AG09319 (cell line): ENCODE results near the gene SULT1A3.
"Not testable (repeated sequence)": the region's sequence is repeated elsewhere in the genome, so short reads cannot be mapped to it uniquely, and the experiment has no call there.

ENCODE experiments used
- DNase-seq: peaks from one replicate; pipeline ENCODE4 v3.0.0-alpha.2; 2010; ENCODE audit warnings: low read depth; ENCODE audit errors: extremely low read depth

The SULT1A3 gene

DNA sequence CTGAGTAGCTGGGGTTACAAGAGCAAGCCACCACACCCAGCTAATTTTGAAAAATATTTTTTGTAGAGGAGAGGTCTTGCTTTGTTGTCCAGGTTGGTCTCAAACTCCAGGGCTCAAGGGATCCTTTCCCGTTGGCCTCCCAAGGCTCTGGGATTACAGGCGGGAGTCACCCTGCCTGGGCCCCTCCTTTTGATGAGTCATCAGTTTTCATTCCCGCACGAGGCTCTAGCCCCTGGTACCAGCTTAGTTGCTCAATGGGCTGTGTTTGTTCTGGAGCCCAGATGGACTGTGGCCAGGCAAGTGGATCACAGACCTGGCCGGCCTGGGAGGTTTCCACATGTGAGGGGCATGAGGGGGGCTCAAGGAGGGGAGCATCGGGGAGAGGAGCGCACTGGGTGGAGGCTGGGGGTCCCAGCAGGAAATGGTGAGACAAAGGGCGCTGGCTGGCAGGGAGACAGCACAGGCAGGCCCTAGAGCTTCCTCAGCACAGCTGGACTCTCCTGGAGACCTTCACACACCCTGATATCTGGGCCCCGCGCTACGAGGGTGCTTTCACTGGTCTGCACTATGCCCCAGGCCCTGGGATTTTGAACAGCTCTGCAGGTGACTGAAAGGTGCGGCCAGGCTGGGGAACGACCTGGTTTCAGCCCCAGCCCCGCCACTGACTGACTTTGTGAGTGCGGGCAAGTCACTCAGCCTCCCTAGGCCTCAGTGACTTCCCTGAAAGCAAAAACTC is 721 bp downstream of the SULT1A3 start:
- not testable (repeated sequence) for DNase-seq

DNA sequence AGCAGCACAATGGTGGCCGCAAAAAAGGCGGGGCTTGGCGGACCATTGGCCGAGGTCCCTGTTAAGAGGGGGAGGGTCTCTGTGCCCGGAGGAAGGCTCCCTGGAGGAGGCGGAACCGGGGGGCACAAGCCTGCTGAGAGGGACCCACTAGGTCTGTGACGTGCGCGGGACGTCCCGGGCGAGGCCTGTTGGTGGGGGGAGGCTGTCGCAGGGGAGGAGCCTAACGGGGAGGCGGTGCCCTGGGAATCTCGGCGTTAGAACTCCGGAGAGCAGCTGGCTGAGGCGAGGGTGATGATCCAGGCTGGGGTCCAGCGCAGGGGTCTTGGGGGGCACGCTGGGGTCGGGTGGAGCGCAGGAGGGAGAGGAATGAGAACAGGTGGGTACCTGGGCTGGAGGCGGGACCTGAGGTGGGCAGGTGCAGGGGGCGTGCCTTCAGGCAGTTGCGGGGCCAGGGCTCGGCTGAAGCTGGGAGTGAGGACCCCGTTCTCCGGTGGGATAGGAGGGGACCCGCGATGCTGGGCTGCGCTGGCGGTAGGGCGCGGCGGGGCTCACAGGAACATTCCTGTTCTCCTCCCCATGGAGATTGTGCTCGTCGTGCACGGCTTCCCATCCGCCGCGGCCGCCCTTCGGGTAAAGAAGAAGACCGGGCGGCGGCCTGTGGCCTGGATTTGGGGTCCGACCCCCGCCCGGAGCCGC is 6.6 kb downstream of the SULT1A3 start:
- not testable (repeated sequence) for DNase-seq

DNA sequence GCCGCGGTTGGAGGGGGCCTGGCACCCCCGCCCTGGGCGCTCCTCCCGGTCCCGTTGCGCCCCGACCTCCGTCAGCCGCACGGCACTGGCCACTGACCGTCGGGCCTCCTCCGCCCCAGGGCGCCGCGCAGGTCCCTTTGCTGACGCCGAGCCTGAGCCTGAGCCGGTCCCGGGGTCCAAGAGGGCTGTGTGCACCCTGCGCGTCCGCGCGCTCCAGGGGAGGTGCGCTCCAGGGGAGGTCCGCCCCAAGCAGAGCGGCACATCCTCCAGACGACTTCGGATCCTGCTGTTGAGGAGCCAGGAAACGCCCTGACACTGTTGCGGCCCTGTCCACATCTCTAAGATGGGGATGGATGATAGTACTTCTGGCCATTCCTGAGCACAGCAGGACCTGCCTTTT is 7.2 kb downstream of the SULT1A3 start:
- not testable (repeated sequence) for DNase-seq

DNA sequence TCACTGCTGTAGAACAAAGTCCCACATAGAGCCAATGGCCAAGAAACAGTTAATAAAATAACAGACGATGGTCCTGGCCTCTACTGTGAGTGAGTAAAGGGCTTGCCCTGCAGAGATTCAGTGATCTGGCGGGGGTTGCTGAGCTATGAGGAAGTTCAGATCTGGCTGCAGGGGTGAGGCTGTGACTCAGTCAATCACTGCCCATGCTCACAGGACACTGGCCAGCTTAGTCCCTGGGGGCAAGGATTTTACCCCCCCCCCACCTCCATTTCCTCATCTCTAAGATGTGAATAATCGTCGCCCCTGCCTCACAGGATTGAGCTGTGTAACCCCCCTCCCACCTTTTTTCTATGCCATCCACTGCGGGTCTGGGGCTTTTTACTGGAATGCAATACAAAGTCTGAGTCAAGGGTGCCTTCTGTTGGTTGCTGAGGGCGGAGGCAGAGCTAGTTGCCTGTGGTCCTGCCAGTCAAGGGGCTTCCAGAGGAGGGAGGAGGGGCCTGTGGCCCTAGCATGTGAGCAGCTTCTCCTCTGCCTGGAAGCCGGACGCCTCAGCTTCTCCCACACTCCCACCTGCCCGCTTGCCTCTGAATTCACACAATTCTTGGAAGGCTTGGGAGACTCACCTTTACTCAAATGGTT is 8.1 kb downstream of the SULT1A3 start:
- DNase-seq: not testable (repeated sequence)

DNA sequence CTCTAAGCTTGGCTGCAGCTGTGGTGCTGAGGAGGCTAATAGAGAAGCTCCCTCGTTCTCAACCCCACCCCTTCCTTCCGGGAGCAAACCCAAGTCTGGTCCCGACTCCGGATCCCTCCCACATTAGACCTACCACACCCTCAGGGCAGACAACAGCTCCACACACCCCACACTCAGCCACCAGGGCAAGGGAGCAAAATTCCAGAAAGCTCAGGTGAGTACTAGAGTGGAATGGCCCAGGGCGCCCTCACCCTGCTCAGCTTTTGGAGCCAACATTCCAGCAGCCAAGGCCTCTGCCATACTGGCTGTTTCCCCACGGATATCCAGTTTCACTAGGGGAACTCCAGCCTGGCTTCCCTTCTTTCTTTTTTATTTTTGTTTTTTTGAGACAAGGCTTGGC is 10.0 kb downstream of the SULT1A3 start:
- DNase-seq: not testable (repeated sequence)

DNA sequence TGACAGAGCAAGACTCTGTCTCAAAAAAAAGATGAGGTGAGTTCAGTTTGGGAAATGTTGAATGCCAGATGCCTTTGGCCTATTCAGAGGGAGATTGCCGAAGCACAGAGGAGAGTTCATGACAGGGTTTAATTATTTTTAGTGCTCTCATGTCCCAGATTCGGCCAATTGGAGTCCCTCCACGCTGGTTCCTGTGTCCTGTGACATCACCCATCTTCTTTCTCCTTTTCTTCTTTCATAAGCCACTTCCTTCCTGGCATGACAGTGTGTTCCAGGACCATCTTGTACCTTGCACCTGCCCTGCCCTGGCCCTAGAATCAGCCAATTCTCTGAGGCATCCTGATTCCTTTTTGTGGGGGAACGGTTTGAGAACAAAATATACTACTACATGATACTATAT is 12.4 kb downstream of the SULT1A3 start:
- not testable (repeated sequence) for DNase-seq

DNA sequence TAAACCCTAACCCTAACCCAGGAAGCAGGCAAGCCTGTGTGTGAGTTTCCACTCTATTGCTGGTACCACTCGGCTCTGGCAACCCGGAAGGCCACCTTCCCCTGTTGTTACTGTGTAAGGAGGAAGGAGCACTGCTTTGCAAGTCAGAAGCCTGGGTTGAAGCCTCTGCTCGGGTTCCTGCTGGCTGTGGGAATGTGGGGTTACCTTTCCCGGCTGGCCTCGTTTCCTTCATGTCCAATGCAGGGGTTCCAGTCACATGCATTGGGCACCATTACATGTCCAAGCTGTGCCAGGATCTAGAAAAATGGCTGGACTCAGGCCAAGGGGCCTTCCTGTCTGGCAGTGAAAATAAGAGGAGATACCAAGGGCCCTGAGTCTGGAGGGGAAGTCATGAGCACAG is 18.0 kb downstream of the SULT1A3 start:
- not testable (repeated sequence) for DNase-seq

DNA sequence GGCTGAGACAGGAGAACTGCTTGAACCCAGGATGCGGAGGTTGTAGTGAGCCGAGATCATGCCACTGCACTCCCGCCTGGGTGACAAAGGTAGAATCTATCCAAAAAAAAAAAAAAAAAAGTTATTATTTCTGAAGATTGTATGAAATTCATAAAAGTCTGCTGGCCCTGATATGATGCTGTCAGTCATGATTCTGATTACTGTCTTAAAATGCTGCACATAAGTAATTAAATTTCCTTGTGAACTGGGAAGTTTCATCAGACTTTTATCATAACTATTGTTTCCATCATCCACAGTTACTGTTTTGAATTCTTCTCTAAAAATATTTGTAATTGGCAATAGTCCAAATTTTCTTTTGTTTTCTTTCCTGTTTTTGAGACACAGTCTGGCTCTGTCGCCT is 49.3 kb downstream of the SULT1A3 start, which contains the start of gene NPIPB13:
NPIPB13 (minus strand) TSS at position 101 of the 400 bp plus-strand sequence. CDS start 2,906 bp downstream, outside the sequence.
- DNase-seq: not testable (repeated sequence)
